CD14-positive monocyte (primary cell): ENCODE results near the gene FBXO15. TPM values are rescaled to one million over a fixed set of nuclear protein-coding genes. Genes with fewer than 3 reads are reported as not detected.

Experiments used
- DNase-seq, 3 donors: peaks; one replicate each; pipeline ENCODE4 v3.0.0-alpha.2; 2011 to 2022
- H2AFZ ChIP-seq: 2 replicates; pipeline ENCODE4 v1.6.0; 2012; ENCODE audit warnings: mild to moderate bottlenecking, low read depth, low read length, inconsistent platforms; ENCODE audit not compliant: insufficient read depth, poor library complexity, severe bottlenecking
- H3K27ac ChIP-seq, 2 donors: 1 replicate in 1 of 2; 2 replicates in 1 of 2; pipeline ENCODE4 v1.5.1; 2012 to 2013; ENCODE audit warnings: low read length in 2 of 2, control low read depth in 1 of 2, inconsistent platforms in 1 of 2, low read depth in 1 of 2, mild to moderate bottlenecking in 1 of 2
- H3K27me3 ChIP-seq, 2 donors: one replicate each; pipeline versions ENCODE4 v1.6.0 to v1.6.1; 2011 to 2013; ENCODE audit warnings: low read length in 2 of 2; ENCODE audit not compliant: control insufficient read depth in 2 of 2, insufficient read depth in 2 of 2
- H3K36me3 ChIP-seq, 2 donors: replicated peaks in 1 of 2; 1 replicate in 1 of 2; 2 replicates in 1 of 2; pipeline versions ENCODE4 v1.5.1 to v1.6.1; 2012 to 2013; ENCODE audit warnings: low read length in 2 of 2, control low read depth in 1 of 2, inconsistent platforms in 1 of 2, mild to moderate bottlenecking in 1 of 2; ENCODE audit not compliant: insufficient read depth in 2 of 2, control insufficient read depth in 1 of 2
- H3K4me1 ChIP-seq, 2 donors: 1 replicate in 1 of 2; 2 replicates in 1 of 2; pipeline versions ENCODE4 v1.5.1 to v1.6.1; 2012 to 2013; ENCODE audit warnings: low read length in 2 of 2, control low read depth in 1 of 2, inconsistent platforms in 1 of 2, mild to moderate bottlenecking in 1 of 2, moderate library complexity in 1 of 2; ENCODE audit not compliant: insufficient read depth in 2 of 2, control insufficient read depth in 1 of 2
- H3K4me2 ChIP-seq: replicated peaks from 2 replicates; pipeline ENCODE3; 2012; ENCODE audit warnings: low read length, moderate library complexity, mild to moderate bottlenecking; ENCODE audit not compliant: poor library complexity, severe bottlenecking; ENCODE audit errors: extremely low read depth
- H3K4me3 ChIP-seq, 3 experiments: fragments of 200-600 bp in 1 of 3; sonication (generic) in 1 of 3; replicated peaks in 1 of 3; 1 replicate in 2 of 3; 2 replicates in 1 of 3; pipeline ENCODE4 v1.5.1; 2011 to 2013; ENCODE audit warnings: low read length in 3 of 3, mild to moderate bottlenecking in 3 of 3, control low read depth in 2 of 3, low read depth in 2 of 3, inconsistent platforms in 1 of 3, moderate library complexity in 1 of 3
- H3K79me2 ChIP-seq: 2 replicates; pipeline ENCODE4 v1.6.0; 2012; ENCODE audit warnings: mild to moderate bottlenecking, control low read depth, inconsistent platforms, low read length, moderate library complexity; ENCODE audit not compliant: insufficient read depth
- H3K9ac ChIP-seq: 2 replicates; pipeline ENCODE4 v1.6.0; 2017; ENCODE audit warnings: low read length, mild to moderate bottlenecking; ENCODE audit not compliant: insufficient read depth, poor library complexity, severe bottlenecking
- H3K9me3 ChIP-seq, 2 donors: replicated peaks in 1 of 2; 1 replicate in 1 of 2; 2 replicates in 1 of 2; pipeline versions ENCODE4 v1.5.1 to v1.6.1; 2012 to 2013; ENCODE audit warnings: low read length in 2 of 2, control low read depth in 1 of 2; ENCODE audit not compliant: control insufficient read depth in 1 of 2, insufficient read depth in 1 of 2
- H4K20me1 ChIP-seq: 2 replicates; pipeline ENCODE4 v1.6.0; 2012; ENCODE audit warnings: mild to moderate bottlenecking, low read length, control low read depth, moderate library complexity; ENCODE audit not compliant: insufficient read depth
- H3K27ac Mint-ChIP-seq, 7 donors: one replicate each; pipeline ENCODE4 v1.8.0; 2020; ENCODE audit warnings: mild to moderate bottlenecking in 7 of 7, mixed read lengths in 7 of 7, moderate library complexity in 6 of 7, inconsistent platforms in 2 of 7
- H3K27me3 Mint-ChIP-seq, 3 donors: one replicate each; pipeline ENCODE4 v1.8.0; 2021 to 2022; ENCODE audit warnings: low read depth in 3 of 3, mild to moderate bottlenecking in 3 of 3, mixed read lengths in 3 of 3, moderate library complexity in 3 of 3, inconsistent platforms in 1 of 3
- H3K36me3 Mint-ChIP-seq, 2 donors: one replicate each; pipeline ENCODE4 v1.8.0; 2020; ENCODE audit warnings: mixed read lengths in 2 of 2, inconsistent platforms in 1 of 2, mild to moderate bottlenecking in 1 of 2
- H3K4me1 Mint-ChIP-seq: one replicate; pipeline ENCODE4 v1.8.0; 2020; ENCODE audit warnings: mild to moderate bottlenecking, mixed read lengths
- H3K4me3 Mint-ChIP-seq, 2 donors: one replicate each; pipeline ENCODE4 v1.8.0; 2020; ENCODE audit warnings: mild to moderate bottlenecking in 2 of 2, mixed read lengths in 2 of 2, moderate library complexity in 1 of 2
- H3K9me3 Mint-ChIP-seq, 7 donors: one replicate each; pipeline ENCODE4 v1.8.0; 2020 to 2022; ENCODE audit warnings: mixed read lengths in 7 of 7, mild to moderate bottlenecking in 6 of 7, moderate library complexity in 6 of 7, inconsistent platforms in 2 of 7
- CTCF ChIP-seq: fragments of 200-600 bp; IDR thresholded peaks from one replicate; pipeline ENCODE4 v1.8.0; 2022; ENCODE audit warnings: antibody characterized with exemption, mild to moderate bottlenecking
- WGBS: methylation state at CpG from one replicate; pipeline ENCODE4 v1.1.5; 2013; ENCODE audit warnings: missing lambda C conversion rate; ENCODE audit not compliant: insufficient coverage; 5-methylcytosine and 5-hydroxymethylcytosine counted together
- intact Hi-C, 2 donors: fragments of 100-400 bp; cut with micrococcal nuclease; formaldehyde crosslinking; loops; one replicate each; pipeline versions ENCODE4 v1.15.0 to v1.15.1; 2023
- polyA plus RNA-seq, 3 donors: library from polyadenylated mRNA; depleted of rRNA in 1 of 3; unstranded in 2 of 3; stranded (reverse) in 1 of 3; fragments of 300-500 nt in 2 of 3; fragments of >200 nt in 1 of 3; fragmentation: Illumina TruSeq in 2 of 3; gene quantifications; 1 replicate in 2 of 3; 2 replicates in 1 of 3; pipeline ENCODE4 v1.2.3, GENCODE V29; 2012 to 2021

Gene FBXO15
- polyA plus RNA-seq, 3 donors: not detected

GRCh38 chr18:74123200-74123599 is 24.4 kb downstream of the FBXO15 start:
- H3K27ac ChIP-seq: no peak overlapping the region
- no CpG with 5 or more reads among the region's 6 CpGs for WGBS

GRCh38 chr18:74116633-74117554 is 30.7 kb downstream of the FBXO15 start:
- Mint-ChIP-seq H3K4me3 (no peak overlapping the region), H3K36me3 (no peaks in the 10 kb centered on the region), H3K27me3 (peaks cover 0 to 2% (median 2%) of the 10 kb centered on the region in 3 donors), H3K27ac (no peak overlapping the region), H3K4me1 (no peaks in the 10 kb centered on the region), H3K9me3 (peaks cover 0 to 7% (median 5%) of the 10 kb centered on the region in 7 donors)
- H3K27me3 ChIP-seq: no peaks in the 10 kb centered on the region
- no peak overlapping the region for H3K9ac ChIP-seq
- DNase-seq: no peak
- WGBS: 72% methylated on average over 3 of the region's 9 CpGs
- no peak overlapping the region for H2AFZ ChIP-seq
- no peak overlapping the region for H3K4me3 ChIP-seq
- no peak overlapping the region for H3K4me2 ChIP-seq
- H3K9me3 ChIP-seq: no peaks in the 10 kb centered on the region
- no peaks in the 10 kb centered on the region for H4K20me1 ChIP-seq
- no peaks in the 10 kb centered on the region for H3K4me1 ChIP-seq
- TF ChIP-seq CTCF: peak; percentile 45
- H3K36me3 ChIP-seq: no peaks in the 10 kb centered on the region
- H3K27ac ChIP-seq: no peak overlapping the region
- intact Hi-C loops: no loop called here
- no peaks in the 10 kb centered on the region for H3K79me2 ChIP-seq

More at GRCh38 chr18:74123200-74123599, 24.4 kb downstream of the FBXO15 start:
- H3K4me1 ChIP-seq: no peaks in the 10 kb centered on the region
- H3K9me3 ChIP-seq: no peaks in the 10 kb centered on the region
- Mint-ChIP-seq H3K27ac (peak overlapping the region in 1 of 7 donors; percentile 54), H3K27me3 (peaks cover 2 to 6% (median 3%) of the 10 kb centered on the region in 3 donors), H3K9me3 (no peaks in the 10 kb centered on the region), H3K4me3 (no peak overlapping the region), H3K36me3 (no peaks in the 10 kb centered on the region), H3K4me1 (no peaks in the 10 kb centered on the region)
- H3K9ac ChIP-seq: no peak overlapping the region
- H3K27me3 ChIP-seq: no peaks in the 10 kb centered on the region
- no peak overlapping the region for H3K4me2 ChIP-seq
- intact Hi-C loops: no loop called here
- H3K36me3 ChIP-seq: no peaks in the 10 kb centered on the region
- no peak for DNase-seq
- H3K79me2 ChIP-seq: no peaks in the 10 kb centered on the region
- no peak overlapping the region for H3K4me3 ChIP-seq
- H2AFZ ChIP-seq: no peak overlapping the region
- no peak for TF ChIP-seq CTCF
- H4K20me1 ChIP-seq: no peaks in the 10 kb centered on the region
